Measurements from ENCODE around the gene TSPAN9. TPM values are rescaled to one million over a fixed set of nuclear protein-coding genes. Genes with fewer than 3 reads are reported as not detected.
A peak's percentile ranks its signal among the peaks of the same experiment; 100 is the strongest.

TSPAN9 gene
- total RNA-seq, 1 donor from 2014 or later = 23.8 TPM

DNA sequence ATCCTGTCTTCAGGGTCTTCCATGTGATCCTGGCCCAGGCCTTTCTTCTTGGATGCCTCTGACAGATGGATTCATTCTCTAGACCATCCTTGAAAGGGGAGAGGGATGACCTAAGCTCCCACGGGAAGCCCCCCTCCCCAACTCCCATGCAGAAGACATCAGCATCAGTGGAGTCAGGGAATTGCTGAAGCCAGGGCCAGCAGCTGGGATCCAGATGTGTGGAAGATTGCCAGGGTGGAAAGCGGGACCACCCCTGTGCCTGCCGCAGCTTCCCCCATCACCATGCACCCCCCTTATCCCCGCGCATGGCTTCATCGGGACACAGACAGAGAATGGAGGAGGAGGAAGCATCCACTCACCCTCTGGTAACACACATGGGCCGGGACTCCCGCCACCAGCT is 230.2 kb downstream of the TSPAN9 start:
- Mint-ChIP-seq H3K36me3 (ENCODE audit: low read depth) (no peaks in the 10 kb centered on the region), H3K4me1 (peaks cover 9% of the 10 kb centered on the region), H3K27ac (ENCODE audit: unreplicated experiment) (peak overlapping the region; percentile 83), H3K9me3 (no peaks in the 10 kb centered on the region), H3K27me3 (ENCODE audit: low read depth) (peaks cover 13% of the 10 kb centered on the region), H3K4me3 (no peak overlapping the region)
- TF ChIP-seq, protein P1, sequence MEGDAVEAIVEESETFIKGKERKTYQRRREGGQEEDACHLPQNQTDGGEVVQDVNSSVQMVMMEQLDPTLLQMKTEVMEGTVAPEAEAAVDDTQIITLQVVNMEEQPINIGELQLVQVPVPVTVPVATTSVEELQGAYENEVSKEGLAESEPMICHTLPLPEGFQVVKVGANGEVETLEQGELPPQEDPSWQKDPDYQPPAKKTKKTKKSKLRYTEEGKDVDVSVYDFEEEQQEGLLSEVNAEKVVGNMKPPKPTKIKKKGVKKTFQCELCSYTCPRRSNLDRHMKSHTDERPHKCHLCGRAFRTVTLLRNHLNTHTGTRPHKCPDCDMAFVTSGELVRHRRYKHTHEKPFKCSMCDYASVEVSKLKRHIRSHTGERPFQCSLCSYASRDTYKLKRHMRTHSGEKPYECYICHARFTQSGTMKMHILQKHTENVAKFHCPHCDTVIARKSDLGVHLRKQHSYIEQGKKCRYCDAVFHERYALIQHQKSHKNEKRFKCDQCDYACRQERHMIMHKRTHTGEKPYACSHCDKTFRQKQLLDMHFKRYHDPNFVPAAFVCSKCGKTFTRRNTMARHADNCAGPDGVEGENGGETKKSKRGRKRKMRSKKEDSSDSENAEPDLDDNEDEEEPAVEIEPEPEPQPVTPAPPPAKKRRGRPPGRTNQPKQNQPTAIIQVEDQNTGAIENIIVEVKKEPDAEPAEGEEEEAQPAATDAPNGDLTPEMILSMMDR (conservative IDR thresholded peaks at IDR 0.05) = no peak
- DNase-seq (ENCODE audit: low read depth, low spot score) = no peak

DNA sequence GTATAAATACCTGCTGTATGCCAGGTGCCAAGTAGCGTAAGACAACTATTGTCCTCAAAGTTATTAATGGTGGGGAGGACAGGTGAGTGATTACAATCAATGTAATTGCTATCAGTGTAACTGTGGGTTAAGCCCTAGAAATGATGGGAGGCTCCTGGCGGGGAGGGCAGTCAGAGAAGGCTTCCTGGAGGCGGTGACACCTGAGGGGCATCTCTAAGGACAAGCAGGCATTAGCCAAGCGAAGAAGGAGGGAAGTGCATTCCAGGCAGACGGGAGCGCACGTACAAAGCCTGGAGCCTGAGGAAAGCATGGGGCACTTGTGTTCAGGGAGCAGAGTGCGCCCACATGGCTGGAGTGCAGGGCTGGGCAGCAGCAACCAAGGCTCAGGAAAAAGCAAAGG is 230.9 kb downstream of the TSPAN9 start:
- Mint-ChIP-seq H3K27ac (ENCODE audit: unreplicated experiment) (no peak overlapping the region), H3K4me1 (peaks cover 9% of the 10 kb centered on the region), H3K36me3 (ENCODE audit: low read depth) (no peaks in the 10 kb centered on the region), H3K9me3 (no peaks in the 10 kb centered on the region), H3K4me3 (no peak overlapping the region), H3K27me3 (ENCODE audit: low read depth) (peaks cover 13% of the 10 kb centered on the region)
- no peak for DNase-seq (ENCODE audit: low read depth, low spot score)
- TF ChIP-seq, protein P1 (conservative IDR thresholded peaks at IDR 0.05) = no peak

DNA sequence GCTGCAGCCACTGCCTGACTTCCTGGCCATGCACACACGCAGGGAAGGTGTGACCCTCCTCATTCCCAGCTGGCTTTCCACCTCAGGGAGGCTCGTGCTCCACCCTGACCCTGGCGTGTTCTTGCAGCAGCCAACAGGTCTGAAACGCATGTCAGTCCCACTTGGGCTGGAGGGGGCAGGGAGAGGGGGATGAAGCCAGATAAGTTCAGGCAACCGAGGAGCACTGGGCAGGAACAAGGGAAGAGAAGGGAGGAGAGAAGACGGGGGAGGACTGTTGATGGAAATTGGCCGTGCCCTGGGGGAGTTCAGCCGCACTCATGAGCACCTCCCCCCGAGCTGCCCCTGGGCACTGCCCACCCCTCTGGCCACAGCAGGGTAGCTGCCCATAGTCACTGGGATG is 231.4 kb downstream of the TSPAN9 start:
- Mint-ChIP-seq H3K9me3 (no peaks in the 10 kb centered on the region), H3K27ac (ENCODE audit: unreplicated experiment) (peak overlapping the region; percentile 43), H3K4me1 (peaks cover 9% of the 10 kb centered on the region), H3K27me3 (ENCODE audit: low read depth) (peaks cover 13% of the 10 kb centered on the region), H3K4me3 (no peak overlapping the region), H3K36me3 (ENCODE audit: low read depth) (no peaks in the 10 kb centered on the region)
- DNase-seq (ENCODE audit: low read depth, low spot score) = no peak
- TF ChIP-seq, protein P1 (conservative IDR thresholded peaks at IDR 0.05) = no peak

DNA sequence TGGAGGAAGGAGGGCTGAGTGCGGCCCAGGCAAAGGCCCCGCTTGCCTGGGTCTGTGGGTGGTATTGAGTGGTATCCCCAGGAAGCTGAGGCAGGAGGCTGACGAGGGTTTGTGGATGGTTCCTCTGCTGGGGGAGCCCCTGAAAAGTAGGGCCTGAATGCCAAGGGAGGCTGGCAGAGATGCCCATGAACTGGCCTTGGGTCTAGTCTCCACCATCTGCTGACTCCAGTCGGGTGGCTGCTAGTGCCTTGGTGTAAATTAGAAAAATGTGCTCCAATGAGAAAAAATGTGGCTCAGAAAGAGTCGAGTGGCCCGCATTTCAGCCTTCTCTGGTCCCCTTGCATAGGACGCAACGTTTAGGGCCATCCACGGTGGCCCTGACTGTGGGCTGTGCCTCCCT is 232.6 kb downstream of the TSPAN9 start:
- Mint-ChIP-seq H3K4me1 (peaks cover 2% of the 10 kb centered on the region), H3K27me3 (ENCODE audit: low read depth) (peaks cover 9% of the 10 kb centered on the region), H3K4me3 (no peak overlapping the region), H3K27ac (ENCODE audit: unreplicated experiment) (no peak overlapping the region), H3K9me3 (no peaks in the 10 kb centered on the region), H3K36me3 (ENCODE audit: low read depth) (no peaks in the 10 kb centered on the region)
- no peak for DNase-seq (ENCODE audit: low read depth, low spot score)
- TF ChIP-seq, protein P1 (conservative IDR thresholded peaks at IDR 0.05) = no peak

DNA sequence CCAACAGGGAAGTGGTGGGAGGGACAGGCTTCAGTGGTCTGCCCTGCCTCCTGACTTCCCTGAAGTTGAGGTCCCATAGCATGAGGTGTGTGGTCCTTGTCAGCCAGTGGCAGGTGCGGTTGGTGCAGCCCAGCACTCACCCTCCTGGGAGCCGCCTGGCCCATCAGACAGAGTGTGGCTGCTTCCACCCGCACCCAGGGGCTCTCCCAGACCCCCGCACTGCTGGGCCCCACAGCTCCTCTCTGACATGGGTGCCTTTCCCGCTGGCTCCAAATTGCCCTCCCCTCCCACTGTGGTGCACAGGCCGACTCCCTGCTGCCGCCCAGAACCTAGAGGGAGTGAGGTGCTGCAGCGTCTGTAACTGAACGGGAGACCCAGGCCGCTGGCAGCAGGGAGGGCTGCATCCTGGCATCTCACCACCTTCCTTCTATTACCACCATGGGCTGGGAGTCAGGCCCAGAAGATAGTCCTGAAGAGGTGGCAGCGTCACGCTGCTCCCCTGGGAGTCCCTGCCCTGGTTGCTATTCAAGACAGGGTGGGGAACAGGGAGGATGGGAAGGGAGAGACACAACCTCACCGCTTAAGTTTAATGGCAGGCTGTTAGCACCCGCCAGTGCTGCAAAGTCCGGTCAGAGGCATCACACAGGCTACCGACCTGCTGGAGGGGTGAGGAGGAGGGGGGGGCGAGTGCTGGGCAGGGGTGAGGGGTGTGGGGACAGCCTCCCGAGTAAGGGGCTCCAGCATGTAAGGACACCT is 233.3 kb downstream of the TSPAN9 start:
- H3K4me3 Mint-ChIP-seq = no peak overlapping the region
- H3K27ac Mint-ChIP-seq (ENCODE audit: unreplicated experiment) = no peak overlapping the region
- DNase-seq (ENCODE audit: low read depth, low spot score) = no peak
- peaks cover 7% of the 10 kb centered on the region for H3K4me1 Mint-ChIP-seq
- no peaks in the 10 kb centered on the region for H3K9me3 Mint-ChIP-seq
- TF ChIP-seq, protein P1 (conservative IDR thresholded peaks at IDR 0.05) = no peak
- no peaks in the 10 kb centered on the region for H3K36me3 Mint-ChIP-seq (ENCODE audit: low read depth)
- peaks cover 9% of the 10 kb centered on the region for H3K27me3 Mint-ChIP-seq (ENCODE audit: low read depth)

Measured in neural crest cell (in vitro differentiated cells).